ENCODE data around the gene MARCKS. TPM values are rescaled to one million over a fixed set of nuclear protein-coding genes. Genes with fewer than 3 reads are reported as not detected.

The MARCKS gene
- total and polyA plus RNA-seq, 2 of the 13 experiments (the other 11 are each of a cell fraction or from before 2014, with no cell fraction given), result 30.5 to 39.5 TPM

GRCh38 chr6:113873043-113873667, 16.0 kb downstream of the MARCKS start (continued):
- TF ChIP-seq POGZ (CRISPR knock-in tag; IDR thresholded peaks at IDR 0.05) (peak; percentile 81), ZFX (CRISPR knock-in tag; IDR thresholded peaks at IDR 0.05; ENCODE audit: low read depth) (0 out of 2 replicates have a peak, but pooled peaks have one; percentile 20), ZNF609 (CRISPR knock-in tag; IDR thresholded peaks at IDR 0.05; ENCODE audit: borderline replicate concordance) (peak; percentile 34; the same call in 1 of the 2 replicates), IKZF5 (CRISPR knock-in tag; IDR thresholded peaks at IDR 0.05) (no peak), ARNT (IDR thresholded peaks at IDR 0.05) (no peak), NFYC (CRISPR knock-in tag; IDR thresholded peaks at IDR 0.05) (no peak), ZMAT3 (CRISPR knock-in tag; conservative IDR thresholded peaks at IDR 0.05) (no peak), ZNF577 (CRISPR knock-in tag; IDR thresholded peaks at IDR 0.05; ENCODE audit: borderline replicate concordance, low read depth) (no peak), ZBTB42 (CRISPR knock-in tag; IDR thresholded peaks at IDR 0.05) (no peak), ZNF138 (CRISPR knock-in tag; IDR thresholded peaks at IDR 0.05; ENCODE audit: low read depth) (no peak), PAF1 (CRISPR knock-in tag; IDR thresholded peaks at IDR 0.05) (no peak), ZNF740 (CRISPR knock-in tag; IDR thresholded peaks at IDR 0.05) (no peak), ZNF784 (CRISPR knock-in tag; IDR thresholded peaks at IDR 0.05; ENCODE audit: borderline replicate concordance) (no peak), GTF3A (CRISPR knock-in tag; conservative IDR thresholded peaks at IDR 0.05) (no peak), NR2F1 (CRISPR knock-in tag; IDR thresholded peaks at IDR 0.05) (no peak), SALL2 (CRISPR knock-in tag; IDR thresholded peaks at IDR 0.05) (no peak), RCOR2 (CRISPR knock-in tag; IDR thresholded peaks at IDR 0.05) (0 out of 2 replicates have a peak, but pooled peaks have one; percentile 24), THAP8 (CRISPR knock-in tag; IDR thresholded peaks at IDR 0.05; ENCODE audit: borderline replicate concordance) (no peak), HNF4G (IDR thresholded peaks at IDR 0.05; ENCODE audit: borderline replicate concordance, low read depth, low read length) (peak; percentile 75; the same call in 1 of the 2 replicates), HNF4G (CRISPR knock-in tag; IDR thresholded peaks at IDR 0.05; ENCODE audit: borderline replicate concordance, low read depth) (peak; percentile 81; the same call in 1 of the 2 replicates), SMYD3 (CRISPR knock-in tag; IDR thresholded peaks at IDR 0.05) (no peak)
